A549 (cell line): ENCODE data around the gene C11orf68. TPM values are rescaled to one million over a fixed set of nuclear protein-coding genes. Genes with fewer than 3 reads are reported as not detected.

ENCODE experiments used
- ATAC-seq, 2 experiments: fragments of 200-7000 bp in 1 of 2; fragments of >200 bp in 1 of 2; cut with Nextera tagmentation in 1 of 2; cut with Tn5 transposase in 1 of 2; 3 replicates each; pipeline versions ENCODE4 v1.8.0 to v1.9.1; 2018 to 2020; ENCODE audit warnings: mild to moderate bottlenecking in 1 of 2, moderate library complexity in 1 of 2
- CTCF ChIA-PET: fragments of 300-600 bp; sonication (Branson Sonifier 250); formaldehyde crosslinking; extraction: SDS; loops from one replicate; lab custom pipeline; 2021; ENCODE audit warnings: antibody characterized with exemption, inconsistent platforms; lab: Yijun Ruan, JAX
- POLR2A ChIA-PET: fragments of 350-600 bp; formaldehyde crosslinking; extraction: SDS; loops from one replicate; lab custom pipeline; 2021; ENCODE audit warnings: antibody characterized with exemption, inconsistent platforms; lab: Yijun Ruan, JAX
- DNase-seq, 2 experiments: peaks; one replicate each; pipeline versions ENCODE4 v3.0.0 to v3.0.0-alpha.2; 2011 to 2016; ENCODE audit warnings: low read depth in 1 of 2, low spot score in 1 of 2
- FAIRE-seq: peaks from 2 replicates; lab custom pipeline; 2011; peaks lifted over from hg19 to GRCh38; lab: Jason Lieb, UNC
- H3K27ac ChIP-seq, 2 experiments: fragments of >200 bp; sonication (Bioruptor Twin); formaldehyde crosslinking; 3 replicates each; pipeline ENCODE4 v1.5.1; 2016 to 2017
- H3K4me1 ChIP-seq: fragments of >200 bp; sonication (Bioruptor Twin); formaldehyde crosslinking; 3 replicates; pipeline ENCODE4 v1.6.1; 2016
- H3K4me2 ChIP-seq: fragments of >200 bp; sonication (Bioruptor Twin); formaldehyde crosslinking; 3 replicates; pipeline ENCODE4 v1.6.1; 2016
- H3K4me3 ChIP-seq: fragments of >200 bp; sonication (Bioruptor Twin); formaldehyde crosslinking; 3 replicates; pipeline ENCODE4 v1.5.1; 2016
- H3K9me3 ChIP-seq: fragments of >200 bp; sonication (Bioruptor Twin); formaldehyde crosslinking; 3 replicates; pipeline ENCODE4 v1.6.1; 2016
- BHLHE40 ChIP-seq: IDR thresholded peaks from 2 replicates; pipeline ENCODE4 v1.6.1; 2012; ENCODE audit warnings: low read depth, low read length, inconsistent platforms
- CBX2 ChIP-seq: fragments of 200-600 bp; sonication (generic); IDR thresholded peaks from 2 replicates; pipeline ENCODE4 v1.6.1; 2016; ENCODE audit warnings: low read depth, mild to moderate bottlenecking, borderline replicate concordance
- CBX8 ChIP-seq: fragments of 200-600 bp; sonication (generic); IDR thresholded peaks from 2 replicates; pipeline ENCODE4 v1.6.1; 2016
- CHD2 ChIP-seq: fragments of 150-350 bp; IDR thresholded peaks from 2 replicates; pipeline ENCODE4 v1.6.1; 2014; ENCODE audit warnings: low read length; ENCODE audit not compliant: partially characterized antibody
- CHD4 ChIP-seq: fragments of 200-600 bp; sonication (generic); IDR thresholded peaks from 2 replicates; pipeline ENCODE4 v1.6.1; 2016; ENCODE audit warnings: antibody characterized with exemption, mild to moderate bottlenecking, borderline replicate concordance
- E2F6 ChIP-seq: IDR thresholded peaks from 2 replicates; pipeline ENCODE4 v1.6.1; 2012; ENCODE audit warnings: low read depth, borderline replicate concordance
- ELK1 ChIP-seq: fragments of 150-350 bp; IDR thresholded peaks from 2 replicates; pipeline ENCODE4 v1.6.1; 2014; ENCODE audit warnings: low read depth, mild to moderate bottlenecking, low read length
- EP300 ChIP-seq, 2 experiments: fragments of >200 bp; sonication (Bioruptor Twin); formaldehyde crosslinking; IDR thresholded peaks; 2 replicates in 1 of 2; 3 replicates in 1 of 2; pipeline ENCODE4 v1.6.1; 2016 to 2017
- ESRRA ChIP-seq: fragments of 150-350 bp; IDR thresholded peaks from 2 replicates; pipeline ENCODE4 v1.6.1; 2014; ENCODE audit warnings: mild to moderate bottlenecking, low read length, borderline replicate concordance
- HES2 ChIP-seq: fragments of >200 bp; sonication (Bioruptor Twin); formaldehyde crosslinking; IDR thresholded peaks from 2 replicates; pipeline ENCODE4 v1.6.1; 2016
- KDM1A ChIP-seq: fragments of 200-600 bp; sonication (generic); IDR thresholded peaks from 2 replicates; pipeline ENCODE4 v1.6.1; 2016; ENCODE audit warnings: low read depth, mild to moderate bottlenecking
- KDM5A ChIP-seq: fragments of 200-600 bp; sonication (generic); IDR thresholded peaks from 2 replicates; pipeline ENCODE4 v1.6.1; 2016; ENCODE audit warnings: antibody characterized with exemption, mild to moderate bottlenecking
- MAZ ChIP-seq: fragments of 150-350 bp; IDR thresholded peaks from 2 replicates; pipeline ENCODE4 v1.6.1; 2014; ENCODE audit warnings: antibody characterized with exemption, low read depth, low read length, borderline replicate concordance
- NPAS2 ChIP-seq: fragments of 250-450 bp; sonication (Bioruptor Pico); IDR thresholded peaks from 2 replicates; pipeline ENCODE4 v1.8.0; 2022; ENCODE audit warnings: mild to moderate bottlenecking, moderate library complexity, borderline replicate concordance
- PHF8 ChIP-seq: fragments of 200-600 bp; sonication (generic); IDR thresholded peaks from 2 replicates; pipeline ENCODE4 v1.6.1; 2016; ENCODE audit warnings: low read depth, mild to moderate bottlenecking, antibody characterized with exemption, moderate library complexity, borderline replicate concordance
- POLR2A ChIP-seq: IDR thresholded peaks from 2 replicates; pipeline ENCODE4 v1.6.1; 2012; ENCODE audit warnings: mild to moderate bottlenecking, low read length
- POLR2AphosphoS2 ChIP-seq: conservative IDR thresholded peaks from 2 replicates; pipeline ENCODE4 v1.6.1; 2012; ENCODE audit warnings: low read length, improper control_type of control experiment, inconsistent platforms
- RFX5 ChIP-seq: fragments of 450-650 bp; IDR thresholded peaks from 2 replicates; pipeline ENCODE4 v1.7.1; 2014; ENCODE audit warnings: antibody characterized with exemption, mild to moderate bottlenecking, moderate library complexity
- RNF2 ChIP-seq: fragments of 200-600 bp; sonication (generic); IDR thresholded peaks from 2 replicates; pipeline ENCODE4 v1.6.1; 2016; ENCODE audit warnings: low read depth, mild to moderate bottlenecking, antibody characterized with exemption, moderate library complexity, borderline replicate concordance
- SREBF2 ChIP-seq: fragments of 450-650 bp; IDR thresholded peaks from 2 replicates; pipeline ENCODE4 v1.6.1; 2014; ENCODE audit warnings: mild to moderate bottlenecking, moderate library complexity
- ZC3H11A ChIP-seq: fragments of 450-650 bp; IDR thresholded peaks from 2 replicates; pipeline ENCODE4 v1.6.1; 2014; ENCODE audit warnings: antibody characterized with exemption, mild to moderate bottlenecking
- ZNF302 ChIP-seq: fragments of 250-450 bp; sonication (Bioruptor Pico); IDR thresholded peaks from 2 replicates; pipeline ENCODE4 v1.9.0; 2021; ENCODE audit warnings: inconsistent platforms, mild to moderate bottlenecking, moderate library complexity
- whole genome bisulfite sequencing: methylation state at CpG from one replicate; pipeline ENCODE4 v1.1.6; 2017; ENCODE audit errors: missing lambda C conversion rate; 5-methylcytosine and 5-hydroxymethylcytosine counted together
- polyA plus RNA-seq, 4 experiments: library from polyadenylated mRNA; depleted of rRNA in 3 of 4; stranded (reverse); fragments of >200 nt; fragmentation: RNase III in 1 of 4; extraction: RNeasy Plus Mini Kit Qiagen cat#74134 plus additional on column Dnase treatment in 1 of 4; gene quantifications; 2 replicates in 3 of 4; 3 replicates in 1 of 4; pipeline ENCODE4 v1.2.3, GENCODE V29; 2011 to 2017

C11orf68 gene
- polyA plus RNA-seq, 2 of the 4 experiments (the other 2 are of a cell fraction), result 10.6 to 17.0 TPM

GRCh38 chr11:65883058-65883761 lies 35.7 kb downstream of the C11orf68 start:
- no peak for DNase-seq
- WGBS, result 91% methylated on average over 13 of the region's 13 CpGs
- H3K9me3 ChIP-seq, result no peaks in the 10 kb centered on the region
- no peak for TF ChIP-seq HES2
- TF ChIP-seq NPAS2, result no peak
- no peak for TF ChIP-seq BHLHE40
- no peak for TF ChIP-seq CBX2
- no peak overlapping the region for H3K4me2 ChIP-seq
- CTCF ChIA-PET, result interaction anchor here (0.8 to 20.5 kb wide), 20 partner anchors 5 to 171 kb away, joined by 3 to 618 read pairs (median 22); partner anchors contain the start of genes C11orf68, CFL1, CTSW and DRAP1
- H3K4me1 ChIP-seq, result peaks cover 16% of the 10 kb centered on the region
- no peak for ATAC-seq
- H3K4me3 ChIP-seq, result no peak overlapping the region
- POLR2A ChIA-PET, result interaction anchor here (1.1 to 1.6 kb wide), 2 partner anchors 14 to 17 kb away, joined by 3 to 9 read pairs; partner anchors contain the start of gene FOSL1
- H3K27ac ChIP-seq, result no peak overlapping the region
- no peak for FAIRE-seq

- CTCF ChIA-PET, result interaction anchor here (0.7 to 9.5 kb wide), 14 partner anchors 11 to 170 kb away, joined by 3 to 195 read pairs (median 4); partner anchors contain the start of genes CFL1, EFEMP2, KAT5 and MUS81
- FAIRE-seq, result no peak
- POLR2A ChIA-PET, result interaction anchor here (1.1 to 1.3 kb wide), 2 partner anchors 8 to 15 kb away, joined by 3 to 4 read pairs; partner anchors contain the start of gene CCDC85B
These were observed 36.5 kb downstream of the C11orf68 start for GRCh38 chr11:65882120-65883057.

GRCh38 chr11:65880844-65881421 lies 37.9 kb downstream of the C11orf68 start:
- H3K4me1 ChIP-seq, result 0 out of 3 replicates have a peak, but pooled peaks cover 3% of the 10 kb centered on the region
- H3K4me3 ChIP-seq, result no peak overlapping the region
- no peak overlapping the region for H3K27ac ChIP-seq
- no peak overlapping the region for H3K4me2 ChIP-seq
- POLR2A ChIA-PET, result interaction anchor here (1.0 to 1.3 kb wide), 2 partner anchors 9 to 10 kb away, joined by 4 read pairs; partner anchors contain the start of gene CCDC85B
- WGBS, result 87% methylated on average over 5 of the region's 7 CpGs
- no peak for ATAC-seq
- DNase-seq, result no peak
- no peak for FAIRE-seq
- CTCF ChIA-PET, result interaction anchor here (1.1 to 9.5 kb wide), 6 partner anchors 10 to 105 kb away, joined by 3 to 158 read pairs (median 4); partner anchors contain the start of genes EFEMP2 and MUS81
- TF ChIP-seq CBX8 (no peak), SREBF2 (no peak), POLR2AphosphoS2 (0 out of 2 replicates have a peak, but pooled peaks have one; percentile 67), CHD4 (no peak), E2F6 (no peak), ZC3H11A (no peak)
- no peaks in the 10 kb centered on the region for H3K9me3 ChIP-seq

More at GRCh38 chr11:65882120-65883057, 36.5 kb downstream of the C11orf68 start:
- TF ChIP-seq POLR2A, result no peak
- Histone ChIP-seq H3K27ac (no peak overlapping the region), H3K4me2 (no peak overlapping the region), H3K9me3 (no peaks in the 10 kb centered on the region), H3K4me3 (no peak overlapping the region), H3K4me1 (peaks cover 14% of the 10 kb centered on the region)
- DNase-seq (no peak), ATAC-seq (no peak)
- 91% methylated on average over 29 of the region's 30 CpGs for WGBS

- H3K4me3 ChIP-seq, result no peak overlapping the region
- ChIA-PET CTCF (interaction anchor here (1.1 to 5.1 kb wide), 6 partner anchors 7 to 108 kb away, joined by 3 to 42 read pairs (median 5); partner anchors contain the start of genes CCDC85B, FIBP and MUS81), POLR2A (no interaction called here)
- FAIRE-seq, result no peak
- H3K9me3 ChIP-seq, result no peaks in the 10 kb centered on the region
- 0 out of 3 replicates have a peak, but pooled peaks cover 3% of the 10 kb centered on the region for H3K4me1 ChIP-seq
- no peak overlapping the region for H3K4me2 ChIP-seq
- H3K27ac ChIP-seq, result no peak overlapping the region
- WGBS, result 85% methylated on average over 7 of the region's 7 CpGs
- no peak for ATAC-seq
- no peak for DNase-seq
- TF ChIP-seq RFX5, result no peak
- no peak for TF ChIP-seq ESRRA
- no peak for TF ChIP-seq KDM1A
- TF ChIP-seq E2F6, result no peak
- no peak for TF ChIP-seq ELK1
- no peak for TF ChIP-seq KDM5A
- no peak for TF ChIP-seq EP300 (IDR thresholded peaks at IDR 0.05)
- no peak for TF ChIP-seq CHD2
- TF ChIP-seq PHF8, result no peak
- no peak for TF ChIP-seq RNF2
- TF ChIP-seq ZC3H11A, result no peak
- no peak for TF ChIP-seq CBX2
- TF ChIP-seq POLR2A, result no peak
- TF ChIP-seq MAZ, result no peak
- no peak for TF ChIP-seq ZNF302 (CRISPR knock-in tag)
These were observed 38.8 kb downstream of the C11orf68 start for GRCh38 chr11:65880027-65880426.
